ENCODE results near the gene NHP2.
A peak's percentile ranks its signal among the peaks of the same experiment; 100 is the strongest.
"Not testable (repeated sequence)": the region's sequence is repeated elsewhere in the genome, so short reads cannot be mapped to it uniquely, and the experiment has no call there.

NHP2 gene

GRCh38 chr5:178153530-178154340 is at the start of gene NHP2:
Gene NHP2 (minus strand): TSS chr5:178153885. CDS start chr5:178153817, 68 bp downstream.
- DNase-seq = peak; percentile 99

GRCh38 chr5:178202541-178202940 is 48.9 kb upstream of the NHP2 start:
- no peak for DNase-seq

- no peak for DNase-seq
Measured at GRCh38 chr5:178201927-178202235, 48.2 kb upstream of the NHP2 start.

- DNase-seq = no peak
Measured at GRCh38 chr5:178201221-178201926, 47.7 kb upstream of the NHP2 start.

- no peak for DNase-seq
Measured at GRCh38 chr5:178199581-178200434, 46.1 kb upstream of the NHP2 start.

GRCh38 chr5:178198706-178199105 is 45.0 kb upstream of the NHP2 start:
- no peak for DNase-seq

GRCh38 chr5:178198151-178198550 is 44.5 kb upstream of the NHP2 start:
- not testable (repeated sequence) for DNase-seq

- DNase-seq = no peak
Measured at GRCh38 chr5:178196986-178197385, 43.3 kb upstream of the NHP2 start.

GRCh38 chr5:178196281-178196812 is 42.7 kb upstream of the NHP2 start:
- DNase-seq = no peak

- DNase-seq = no peak
Measured at GRCh38 chr5:178194026-178194425, 40.3 kb upstream of the NHP2 start.

- DNase-seq = no peak
Measured at GRCh38 chr5:178193251-178193809, 39.6 kb upstream of the NHP2 start.

GRCh38 chr5:178192787-178193186 is 39.1 kb upstream of the NHP2 start:
- DNase-seq = no peak

GRCh38 chr5:178192244-178192643 is 38.6 kb upstream of the NHP2 start:
- DNase-seq = no peak

- no peak for DNase-seq
Measured at GRCh38 chr5:178191661-178192060, 38.0 kb upstream of the NHP2 start.

- DNase-seq = no peak
Measured at GRCh38 chr5:178189433-178189832, 35.7 kb upstream of the NHP2 start.

GRCh38 chr5:178187014-178187413 is 33.3 kb upstream of the NHP2 start, which contains the start of gene GMCL2:
Gene GMCL2 (minus strand): TSS chr5:178187371. CDS start chr5:178187299, 72 bp downstream.
- DNase-seq = no peak

- DNase-seq = no peak
Measured at GRCh38 chr5:178186427-178186826, 32.7 kb upstream of the NHP2 start.

GRCh38 chr5:178182158-178182876 is 28.6 kb upstream of the NHP2 start:
- DNase-seq = no peak

- no peak for DNase-seq
Measured at GRCh38 chr5:178180141-178180863, 26.6 kb upstream of the NHP2 start.

- no peak for DNase-seq
Measured at GRCh38 chr5:178177569-178177968, 23.9 kb upstream of the NHP2 start.

- no peak for DNase-seq
Measured at GRCh38 chr5:178176791-178177190, 23.1 kb upstream of the NHP2 start.

Data from femur (tissue), 1 donor.